NB4 (cell line): ENCODE measurements around the gene DMWD.

Experiments
- MYC ChIP-seq: IDR thresholded peaks from 2 replicates; pipeline ENCODE4 v1.6.1; 2011; ENCODE audit warnings: low read depth, low read length
- POLR2A ChIP-seq: IDR thresholded peaks from 2 replicates; pipeline ENCODE4 v1.6.1; 2011; ENCODE audit warnings: mild to moderate bottlenecking; ENCODE audit not compliant: insufficient read length; ENCODE audit errors: extremely low read depth
- TF ChIP-seq, protein P1 (sequence below): IDR thresholded peaks from one replicate; pipeline ENCODE4 v1.5.1; 2012; ENCODE audit warnings: low read depth, low read length
- TF ChIP-seq, protein P2 (sequence below): IDR thresholded peaks from 2 replicates; pipeline ENCODE4 v1.6.1; 2011; ENCODE audit warnings: low read depth, low read length

DNA sequence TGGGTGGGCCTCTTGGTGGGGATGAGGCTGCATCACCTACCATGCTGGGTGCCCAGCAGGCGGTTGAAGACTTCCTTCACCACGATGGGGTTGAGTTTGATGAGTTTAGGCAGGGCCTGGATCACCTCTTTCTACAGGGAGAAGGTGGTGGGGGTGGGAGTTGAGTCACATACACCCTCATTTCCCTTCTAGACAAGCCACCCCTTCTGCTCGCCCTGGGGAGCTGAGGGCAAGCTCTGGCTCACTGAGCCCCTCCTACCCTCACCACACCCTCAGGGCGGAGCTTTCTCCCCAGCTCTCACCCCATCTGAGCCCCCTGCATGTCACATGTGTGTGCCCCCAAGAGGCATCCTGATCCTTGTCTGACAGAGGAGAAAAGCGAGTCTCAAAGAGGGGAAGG, 30.1 kb upstream of the DMWD start:
- no peak for TF ChIP-seq POLR2A
- TF ChIP-seq, protein P1, sequence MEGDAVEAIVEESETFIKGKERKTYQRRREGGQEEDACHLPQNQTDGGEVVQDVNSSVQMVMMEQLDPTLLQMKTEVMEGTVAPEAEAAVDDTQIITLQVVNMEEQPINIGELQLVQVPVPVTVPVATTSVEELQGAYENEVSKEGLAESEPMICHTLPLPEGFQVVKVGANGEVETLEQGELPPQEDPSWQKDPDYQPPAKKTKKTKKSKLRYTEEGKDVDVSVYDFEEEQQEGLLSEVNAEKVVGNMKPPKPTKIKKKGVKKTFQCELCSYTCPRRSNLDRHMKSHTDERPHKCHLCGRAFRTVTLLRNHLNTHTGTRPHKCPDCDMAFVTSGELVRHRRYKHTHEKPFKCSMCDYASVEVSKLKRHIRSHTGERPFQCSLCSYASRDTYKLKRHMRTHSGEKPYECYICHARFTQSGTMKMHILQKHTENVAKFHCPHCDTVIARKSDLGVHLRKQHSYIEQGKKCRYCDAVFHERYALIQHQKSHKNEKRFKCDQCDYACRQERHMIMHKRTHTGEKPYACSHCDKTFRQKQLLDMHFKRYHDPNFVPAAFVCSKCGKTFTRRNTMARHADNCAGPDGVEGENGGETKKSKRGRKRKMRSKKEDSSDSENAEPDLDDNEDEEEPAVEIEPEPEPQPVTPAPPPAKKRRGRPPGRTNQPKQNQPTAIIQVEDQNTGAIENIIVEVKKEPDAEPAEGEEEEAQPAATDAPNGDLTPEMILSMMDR = no peak
- TF ChIP-seq, protein P2, sequence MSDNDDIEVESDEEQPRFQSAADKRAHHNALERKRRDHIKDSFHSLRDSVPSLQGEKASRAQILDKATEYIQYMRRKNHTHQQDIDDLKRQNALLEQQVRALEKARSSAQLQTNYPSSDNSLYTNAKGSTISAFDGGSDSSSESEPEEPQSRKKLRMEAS = no peak
- TF ChIP-seq MYC = no peak
